Thyroid gland (tissue), 4 donors: Measurements from ENCODE around the gene SPTY2D1. TPM values are rescaled to one million over a fixed set of nuclear protein-coding genes. Genes with fewer than 3 reads are reported as not detected.
"Not testable (repeated sequence)": the region's sequence is repeated elsewhere in the genome, so short reads cannot be mapped to it uniquely, and the experiment has no call there.

Experiments used
- DNase-seq, 2 donors: peaks; one replicate each; pipeline ENCODE4 v3.0.0-alpha.2; 2019
- H3K27ac ChIP-seq, 3 donors: fragments of 200-600 bp; sonication (generic); 1 replicate in 2 of 3; 2 replicates in 1 of 3; pipeline ENCODE4 v1.5.1; 2016 to 2019; ENCODE audit warnings: mild to moderate bottlenecking in 1 of 3, moderate library complexity in 1 of 3
- H3K27me3 ChIP-seq: fragments of 200-600 bp; sonication (generic); one replicate; pipeline ENCODE4 v1.5.1; 2019
- H3K36me3 ChIP-seq, 2 donors: fragments of 200-600 bp; sonication (generic); one replicate each; pipeline ENCODE4 v1.5.1; 2016 to 2019
- H3K4me1 ChIP-seq, 2 donors: fragments of 200-600 bp; sonication (generic); one replicate each; pipeline ENCODE4 v1.5.1; 2017 to 2019
- H3K4me3 ChIP-seq, 3 donors: fragments of 200-600 bp; sonication (generic); replicated peaks in 1 of 3; 1 replicate in 2 of 3; 2 replicates in 1 of 3; pipeline ENCODE4 v1.5.1; 2016; ENCODE audit warnings: mild to moderate bottlenecking in 1 of 3
- H3K9me3 ChIP-seq: fragments of 200-600 bp; sonication (generic); one replicate; pipeline ENCODE4 v1.5.1; 2017
- POLR2A ChIP-seq, 2 donors: fragments of 450-650 bp; IDR thresholded peaks; one replicate each; pipeline ENCODE4 v1.6.1; 2017; ENCODE audit warnings: antibody characterized with exemption in 2 of 2, mild to moderate bottlenecking in 2 of 2, moderate library complexity in 1 of 2
- WGBS, 2 donors: methylation state at CpG; one replicate each; pipeline ENCODE4 v1.1.5; 2017; 5-methylcytosine and 5-hydroxymethylcytosine counted together
- intact Hi-C: fragments of 100-400 bp; cut with DNase I; formaldehyde crosslinking; loops from one replicate; pipeline ENCODE4 v1.15.1; 2023
- total RNA-seq, 4 donors: library from RNA; depleted of rRNA; stranded (reverse); fragments of >200 nt; gene quantifications; one replicate each; pipeline ENCODE4 v1.2.3, GENCODE V29; 2016
- TF ChIP-seq, protein P1 (sequence below), 6 experiments: fragments of 200-600 bp in 3 of 6; fragments of 450-650 bp in 3 of 6; sonication (generic) in 3 of 6; IDR thresholded peaks; one replicate each; pipeline ENCODE4 v1.5.1; 2016 to 2019; ENCODE audit warnings: antibody characterized with exemption in 6 of 6, mild to moderate bottlenecking in 2 of 6, inconsistent platforms in 1 of 6, moderate library complexity in 1 of 6

The SPTY2D1 gene
- total RNA-seq, 4 donors from 2014 or later = 18.1 to 26.9 (median 24.9) TPM

DNA sequence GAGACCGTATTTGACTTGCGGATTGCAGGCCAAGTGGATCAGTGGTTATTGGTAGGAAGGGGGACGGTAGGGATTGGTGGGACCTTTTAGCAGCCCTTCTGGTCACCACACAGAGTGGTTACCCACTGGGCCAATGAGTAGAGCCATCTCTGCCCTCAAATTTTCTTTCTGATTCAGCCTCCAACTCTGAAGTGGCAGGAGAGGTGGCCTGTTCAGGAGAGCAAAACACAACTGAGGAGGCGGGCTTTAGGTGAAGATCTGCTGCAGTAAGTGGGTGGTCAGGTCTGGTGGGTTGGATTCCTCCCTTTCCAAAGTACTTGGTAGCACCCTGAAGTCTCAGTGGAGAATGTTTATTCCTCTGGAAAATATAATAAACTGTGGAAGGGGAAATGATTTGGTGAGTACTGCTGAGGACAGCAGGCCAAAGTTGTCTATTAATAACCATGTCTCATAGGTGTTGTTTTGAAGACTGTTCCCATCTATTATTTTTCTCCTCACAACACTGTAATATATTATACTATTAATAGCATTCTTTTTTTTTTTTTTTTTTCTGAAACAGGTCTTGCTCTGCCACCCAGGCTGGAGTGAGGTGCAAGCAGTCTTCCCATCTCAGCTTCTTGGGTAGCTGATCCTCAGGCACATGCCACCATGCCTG lies 33.1 kb downstream of the SPTY2D1 start:
- Histone ChIP-seq H3K4me1 (no peaks in the 10 kb centered on the region), H3K36me3 (no peaks in the 10 kb centered on the region), H3K27me3 (no peaks in the 10 kb centered on the region), H3K27ac (no peak overlapping the region), H3K9me3 (no peaks in the 10 kb centered on the region), H3K4me3 (no peak overlapping the region)
- no peak for DNase-seq
- 85 to 98% methylated on average over 4 of the region's 4 CpGs for WGBS, 2 donors
- TF ChIP-seq, protein P1, sequence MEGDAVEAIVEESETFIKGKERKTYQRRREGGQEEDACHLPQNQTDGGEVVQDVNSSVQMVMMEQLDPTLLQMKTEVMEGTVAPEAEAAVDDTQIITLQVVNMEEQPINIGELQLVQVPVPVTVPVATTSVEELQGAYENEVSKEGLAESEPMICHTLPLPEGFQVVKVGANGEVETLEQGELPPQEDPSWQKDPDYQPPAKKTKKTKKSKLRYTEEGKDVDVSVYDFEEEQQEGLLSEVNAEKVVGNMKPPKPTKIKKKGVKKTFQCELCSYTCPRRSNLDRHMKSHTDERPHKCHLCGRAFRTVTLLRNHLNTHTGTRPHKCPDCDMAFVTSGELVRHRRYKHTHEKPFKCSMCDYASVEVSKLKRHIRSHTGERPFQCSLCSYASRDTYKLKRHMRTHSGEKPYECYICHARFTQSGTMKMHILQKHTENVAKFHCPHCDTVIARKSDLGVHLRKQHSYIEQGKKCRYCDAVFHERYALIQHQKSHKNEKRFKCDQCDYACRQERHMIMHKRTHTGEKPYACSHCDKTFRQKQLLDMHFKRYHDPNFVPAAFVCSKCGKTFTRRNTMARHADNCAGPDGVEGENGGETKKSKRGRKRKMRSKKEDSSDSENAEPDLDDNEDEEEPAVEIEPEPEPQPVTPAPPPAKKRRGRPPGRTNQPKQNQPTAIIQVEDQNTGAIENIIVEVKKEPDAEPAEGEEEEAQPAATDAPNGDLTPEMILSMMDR (IDR thresholded peaks at IDR 0.05) = no peak
- TF ChIP-seq POLR2A (IDR thresholded peaks at IDR 0.05) = no peak
- intact Hi-C loops = no loop called here

DNA sequence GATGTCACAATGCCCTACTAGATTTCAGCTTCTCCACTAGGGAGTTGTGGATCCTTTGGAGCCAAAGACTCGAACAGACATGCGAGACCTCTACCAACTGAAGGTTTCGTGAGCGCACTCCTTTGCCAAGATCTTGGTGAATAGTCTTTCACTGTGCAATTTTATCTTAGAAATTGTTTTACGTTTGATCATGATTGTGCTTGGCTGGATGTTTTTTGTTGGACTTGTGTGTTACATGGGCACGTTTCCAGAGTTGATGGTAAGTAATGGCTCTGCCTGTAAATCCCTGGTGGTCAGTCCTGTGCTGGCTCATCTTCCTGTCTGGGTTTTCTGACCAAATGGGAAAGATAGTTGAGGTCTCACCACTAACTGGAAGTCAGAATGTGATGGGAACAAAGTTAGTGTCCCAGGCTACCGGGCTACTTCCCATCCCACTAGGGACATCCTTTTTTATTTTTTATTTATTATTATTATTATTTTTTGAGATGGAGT lies 34.4 kb downstream of the SPTY2D1 start, which contains the start of gene MISFA:
TSS of gene MISFA (plus strand) at position 51 of the 492 bp plus-strand sequence. CDS start at position 191, 140 bp downstream.
- H3K27ac ChIP-seq = no peak within 1 kb of the TSS
- no peaks in the 10 kb centered on the region for H3K4me1 ChIP-seq
- H3K4me3 ChIP-seq = no peak within 1 kb of the TSS
- intact Hi-C loops = no loop called here
- no peak for TF ChIP-seq POLR2A (IDR thresholded peaks at IDR 0.05)
- TF ChIP-seq, protein P1 (IDR thresholded peaks at IDR 0.05) = no peak
- no peaks in the 10 kb centered on the region for H3K9me3 ChIP-seq
- no peak for DNase-seq
- WGBS, 2 donors = 83 to 94% methylated on average over 7 of the region's 7 CpGs
- H3K27me3 ChIP-seq = no peaks in the 10 kb centered on the region
- H3K36me3 ChIP-seq = no peaks in the 10 kb centered on the region

DNA sequence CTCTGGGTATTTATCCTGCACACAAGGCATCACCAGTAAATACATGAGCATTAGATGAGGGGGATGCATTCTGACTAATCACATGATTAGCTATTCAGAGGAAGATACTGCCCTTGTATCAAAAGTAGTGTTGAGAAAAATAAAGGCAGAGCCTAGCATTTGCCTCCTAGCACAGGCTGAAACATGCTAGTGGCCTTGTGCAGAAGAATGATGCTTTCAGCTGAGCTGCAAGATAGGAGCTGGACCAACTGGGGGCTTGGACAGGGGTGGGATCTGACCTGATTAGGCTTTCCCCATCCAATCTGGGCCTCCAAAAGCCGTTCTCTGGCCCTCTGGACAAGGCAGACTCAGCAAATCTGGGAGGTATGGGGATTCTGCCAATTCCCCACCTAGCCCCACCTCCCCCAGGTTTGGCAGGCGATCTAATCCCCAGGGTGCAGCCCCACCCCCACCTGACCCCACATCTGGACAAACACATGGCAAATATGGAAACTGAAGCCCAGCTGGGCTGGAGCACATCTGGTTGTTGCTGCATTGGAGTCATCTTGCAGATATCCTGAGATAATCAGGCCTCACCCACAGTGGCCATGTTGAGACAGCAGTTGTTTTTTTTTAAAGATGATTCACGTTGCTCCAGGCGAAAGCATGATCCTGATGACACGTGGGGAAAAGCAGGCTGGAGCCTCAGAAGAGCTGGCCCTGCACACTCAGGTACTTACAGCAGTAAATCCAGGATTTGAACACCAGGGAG lies 39.0 kb downstream of the SPTY2D1 start:
- no peak for DNase-seq
- Histone ChIP-seq H3K4me1 (peaks cover 0 to under 1% of the 10 kb centered on the region in 2 donors), H3K9me3 (no peaks in the 10 kb centered on the region), H3K4me3 (no peak overlapping the region), H3K27ac (no peak overlapping the region), H3K36me3 (no peaks in the 10 kb centered on the region), H3K27me3 (no peaks in the 10 kb centered on the region)
- intact Hi-C loops = no loop called here
- 56 to 74% methylated on average over 3 to 5 of the region's 5 CpGs for WGBS, 2 donors
- no peak for TF ChIP-seq POLR2A (IDR thresholded peaks at IDR 0.05)

DNA sequence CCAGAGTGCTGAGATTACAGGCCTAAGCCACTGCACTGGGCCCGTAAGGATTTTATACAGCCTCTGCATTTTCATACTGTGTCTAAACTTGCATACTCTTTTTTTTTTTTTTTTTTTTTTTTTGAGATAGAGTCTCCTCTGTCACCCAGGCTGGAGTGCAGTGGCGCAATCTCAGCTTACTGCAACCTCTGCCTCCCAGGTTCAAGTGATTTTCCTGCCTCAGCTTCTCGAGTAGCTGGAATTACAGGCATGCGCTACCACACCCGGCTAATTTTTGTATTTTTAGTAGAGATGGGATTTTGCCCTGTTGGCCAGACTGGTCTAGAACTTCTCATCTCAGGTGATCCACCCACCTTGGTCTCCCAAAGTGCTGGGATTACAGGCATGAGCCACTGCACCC lies 40.1 kb downstream of the SPTY2D1 start:
- H3K27ac ChIP-seq, H3K9me3 ChIP-seq, H3K36me3 ChIP-seq, H3K27me3 ChIP-seq, intact Hi-C loops, H3K4me3 ChIP-seq: not testable (repeated sequence)
- whole genome bisulfite sequencing, 2 donors = 58 to 63% methylated on average over 5 of the region's 5 CpGs
- H3K4me1 ChIP-seq = peaks cover 6 to 10% of the 10 kb centered on the region in 2 donors
- peak; percentile 35 to 40 for DNase-seq

DNA sequence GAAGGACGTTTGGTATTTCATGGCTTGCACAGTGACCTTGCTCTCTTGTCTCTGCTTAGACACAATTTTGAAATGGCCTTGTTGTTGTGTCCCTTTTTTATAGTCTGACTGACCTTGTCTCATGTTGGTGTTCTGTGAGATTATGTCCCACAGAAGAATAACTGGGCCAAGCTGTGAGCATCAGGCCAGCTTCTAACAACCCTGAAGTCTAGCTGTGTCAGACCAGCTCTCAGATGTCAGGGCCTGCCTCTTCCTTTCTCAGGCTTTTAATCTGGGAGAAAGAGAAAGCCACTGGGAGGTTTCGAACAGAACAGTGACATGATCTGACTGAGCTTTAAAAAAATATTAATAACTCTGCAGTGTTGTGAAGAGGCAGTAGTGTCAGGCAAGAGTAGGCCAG lies 43.6 kb downstream of the SPTY2D1 start:
- no peak for DNase-seq
- Histone ChIP-seq H3K27ac (no peak overlapping the region), H3K36me3 (no peaks in the 10 kb centered on the region), H3K27me3 (no peaks in the 10 kb centered on the region), H3K4me3 (no peak overlapping the region), H3K4me1 (peaks cover 9 to 15% of the 10 kb centered on the region in 2 donors), H3K9me3 (no peaks in the 10 kb centered on the region)
- WGBS, 2 donors = 58 to 75% methylated on average over 2 of the region's 2 CpGs
- intact Hi-C loops = no loop called here
- TF ChIP-seq POLR2A (IDR thresholded peaks at IDR 0.05) = no peak
- TF ChIP-seq, protein P1 (IDR thresholded peaks at IDR 0.05) = no peak
